Liver (tissue), 9 donors: ENCODE measurements around the gene WNT2B. TPM values are rescaled to one million over a fixed set of nuclear protein-coding genes. Genes with fewer than 3 reads are reported as not detected.
A peak's percentile ranks its signal among the peaks of the same experiment; 100 is the strongest.

Experiments
- DNase-seq: peaks from one replicate; pipeline ENCODE4 v3.0.0-alpha.2; 2017; ENCODE audit warnings: low spot score
- H3K27ac ChIP-seq, 2 donors: one replicate each; pipeline ENCODE4 v1.7.0; 2013; ENCODE audit warnings: inconsistent platforms in 2 of 2, low read length in 2 of 2, control low read depth in 1 of 2, low read depth in 1 of 2, mild to moderate bottlenecking in 1 of 2
- H3K27me3 ChIP-seq, 4 donors: one replicate each; pipeline versions ENCODE4 v1.6.1 to v1.7.0; 2013; ENCODE audit warnings: low read length in 3 of 4, inconsistent platforms in 1 of 4, mild to moderate bottlenecking in 1 of 4, moderate library complexity in 1 of 4; ENCODE audit not compliant: control insufficient read depth in 4 of 4, insufficient read depth in 4 of 4
- H3K36me3 ChIP-seq, 4 donors: one replicate each; pipeline versions ENCODE4 v1.6.1 to v1.7.0; 2013; ENCODE audit warnings: low read length in 3 of 4, mild to moderate bottlenecking in 3 of 4, low read depth in 1 of 4, moderate library complexity in 1 of 4; ENCODE audit not compliant: control insufficient read depth in 4 of 4, insufficient read depth in 3 of 4
- H3K4me1 ChIP-seq, 4 donors: one replicate each; pipeline versions ENCODE4 v1.6.1 to v1.7.0; 2013; ENCODE audit warnings: low read length in 3 of 4, mild to moderate bottlenecking in 3 of 4, moderate library complexity in 1 of 4; ENCODE audit not compliant: control insufficient read depth in 4 of 4, insufficient read depth in 4 of 4
- H3K4me3 ChIP-seq, 3 donors: one replicate each; pipeline versions ENCODE4 v1.6.1 to v1.7.0; 2013; ENCODE audit warnings: low read length in 3 of 3, control low read depth in 1 of 3, low read depth in 1 of 3, mild to moderate bottlenecking in 1 of 3
- H3K9ac ChIP-seq, 2 donors: one replicate each; pipeline ENCODE4 v1.7.0; 2013; ENCODE audit warnings: low read length in 2 of 2, mild to moderate bottlenecking in 2 of 2, moderate library complexity in 2 of 2, control low read depth in 1 of 2, low read depth in 1 of 2
- H3K9me3 ChIP-seq, 4 donors: one replicate each; pipeline versions ENCODE4 v1.6.1 to v1.7.0; 2013; ENCODE audit warnings: low read length in 3 of 4; ENCODE audit not compliant: control insufficient read depth in 4 of 4
- ATF3 ChIP-seq: IDR thresholded peaks from 2 replicates; pipeline ENCODE4 v1.6.1; 2016; ENCODE audit warnings: antibody characterized with exemption
- CTCF ChIP-seq: fragments of 150-350 bp; IDR thresholded peaks from 2 replicates; pipeline ENCODE4 v1.5.1; 2017; ENCODE audit warnings: improper control_type of control experiment, low read depth, low read length; ENCODE audit not compliant: missing input control
- EGR1 ChIP-seq, 2 donors: IDR thresholded peaks; 2 replicates each; pipeline ENCODE4 v1.6.1; 2016 to 2018; ENCODE audit warnings: antibody characterized with exemption in 2 of 2, low read depth in 2 of 2
- FOXA1 ChIP-seq: IDR thresholded peaks from 2 replicates; pipeline ENCODE4 v1.6.1; 2016; ENCODE audit warnings: antibody characterized with exemption
- FOXA2 ChIP-seq: IDR thresholded peaks from 2 replicates; pipeline ENCODE4 v1.6.1; 2016; ENCODE audit warnings: antibody characterized with exemption
- GABPA ChIP-seq, 2 donors: IDR thresholded peaks in 1 of 2; conservative IDR thresholded peaks in 1 of 2; 2 replicates each; pipeline ENCODE4 v1.6.1; 2016; ENCODE audit warnings: antibody characterized with exemption in 2 of 2, mild to moderate bottlenecking in 1 of 2, moderate library complexity in 1 of 2
- HNF4A ChIP-seq, 2 donors: conservative IDR thresholded peaks; 2 replicates each; pipeline ENCODE4 v1.6.1; 2016; ENCODE audit warnings: antibody characterized with exemption in 2 of 2, mild to moderate bottlenecking in 2 of 2
- HNF4G ChIP-seq: IDR thresholded peaks from 2 replicates; pipeline ENCODE4 v1.6.1; 2016; ENCODE audit warnings: antibody characterized with exemption
- JUND ChIP-seq, 2 donors: IDR thresholded peaks; 2 replicates each; pipeline ENCODE4 v1.6.1; 2016; ENCODE audit warnings: antibody characterized with exemption in 2 of 2
- MAX ChIP-seq: IDR thresholded peaks from 2 replicates; pipeline ENCODE4 v1.6.1; 2016; ENCODE audit warnings: antibody characterized with exemption
- NR2F2 ChIP-seq: IDR thresholded peaks from 2 replicates; pipeline ENCODE4 v1.6.1; 2016; ENCODE audit warnings: antibody characterized with exemption
- RAD21 ChIP-seq, 2 donors: IDR thresholded peaks; 2 replicates each; pipeline ENCODE4 v1.6.1; 2016; ENCODE audit warnings: antibody characterized with exemption in 2 of 2, mild to moderate bottlenecking in 2 of 2
- REST ChIP-seq: IDR thresholded peaks from 2 replicates; pipeline ENCODE4 v1.6.1; 2016; ENCODE audit warnings: antibody characterized with exemption, mild to moderate bottlenecking
- RXRA ChIP-seq, 2 donors: IDR thresholded peaks; 2 replicates each; pipeline ENCODE4 v1.6.1; 2017 to 2018; ENCODE audit warnings: antibody characterized with exemption in 2 of 2, mild to moderate bottlenecking in 1 of 2
- SP1 ChIP-seq: IDR thresholded peaks from 2 replicates; pipeline ENCODE4 v1.6.1; 2018; ENCODE audit warnings: antibody characterized with exemption, mild to moderate bottlenecking
- TAF1 ChIP-seq: conservative IDR thresholded peaks from 2 replicates; pipeline ENCODE4 v1.6.1; 2016; ENCODE audit warnings: antibody characterized with exemption, mild to moderate bottlenecking
- YY1 ChIP-seq: IDR thresholded peaks from 2 replicates; pipeline ENCODE4 v1.6.1; 2016; ENCODE audit warnings: antibody characterized with exemption, mild to moderate bottlenecking
- ZBTB33 ChIP-seq: IDR thresholded peaks from 2 replicates; pipeline ENCODE4 v1.6.1; 2016; ENCODE audit warnings: antibody characterized with exemption
- WGBS: extraction: QIAGEN DNeasy Blood & Tissue Kit; methylation state at CpG from one replicate; pipeline ENCODE4 v1.1.7; 2013; 5-methylcytosine and 5-hydroxymethylcytosine counted together
- polyA plus RNA-seq, 2 donors: library from polyadenylated mRNA; stranded (reverse) in 1 of 2; unstranded in 1 of 2; fragments of 200-250 nt in 1 of 2; fragments of >200 nt in 1 of 2; fragmentation: Nextera tagmentation in 1 of 2; extraction: Ambion mirVana in 1 of 2; gene quantifications; one replicate each; pipeline versions ENCODE4 v1.2.1 to v1.2.3, GENCODE V29; 2013 to 2015
- total RNA-seq, 2 donors: library from RNA; depleted of rRNA; stranded (reverse); fragments of >200 nt; gene quantifications; one replicate each; pipeline ENCODE4 v1.2.3, GENCODE V29; 2014
- donor health status: healthy.
- donor health status: healthy.
- donor health status: healthy.
- donor health status: healthy.
- donor health status: healthy.

WNT2B gene
- under 1 TPM; 0.42 to 0.92 TPM for total RNA-seq
- under 1 TPM; 0.07 to 0.33 TPM for polyA plus RNA-seq

GRCh38 chr1:112508278-112509004 lies at the start of gene WNT2B:
Gene WNT2B, plus strand, starts transcription at chr1:112508965. Its CDS starts 298 bp downstream, at chr1:112509263.
- peaks cover 0 to 19% (median 4%) of the 10 kb centered on the region in 4 donors for H3K27me3 ChIP-seq
- no peaks in the 10 kb centered on the region for H3K9me3 ChIP-seq
- TF ChIP-seq CTCF (no peak), RXRA (IDR thresholded peaks at IDR 0.05) (no peak), HNF4A (conservative IDR thresholded peaks at IDR 0.05) (no peak), NR2F2 (no peak), TAF1 (no peak), YY1 (no peak), EGR1 (IDR thresholded peaks at IDR 0.05; ENCODE audit: low read depth in 2 of 2) (no peak), FOXA2 (no peak), FOXA1 (no peak), ATF3 (no peak)
- H3K4me1 ChIP-seq, result peaks cover 15 to 19% (median 17%) of the 10 kb centered on the region in 4 donors
- no peak within 1 kb of the TSS for H3K9ac ChIP-seq
- H3K4me3 ChIP-seq, result peak within 1 kb of the TSS in 2 of 3 donors; percentile 46 to 51
- WGBS, result 2% methylated on average over 69 of the region's 69 CpGs
- DNase-seq, result no peak
- no peak within 1 kb of the TSS for H3K27ac ChIP-seq
- no peaks in the 10 kb centered on the region for H3K36me3 ChIP-seq

- no peaks in the 10 kb centered on the region for H3K9me3 ChIP-seq
- no peak overlapping the region for H3K9ac ChIP-seq
- no peak for DNase-seq
- peaks cover 0 to 1% (median 0%) of the 10 kb centered on the region in 4 donors for H3K4me1 ChIP-seq
- H3K4me3 ChIP-seq, result no peak overlapping the region
- 82% methylated on average over 2 of the region's 2 CpGs for WGBS
- no peaks in the 10 kb centered on the region for H3K27me3 ChIP-seq
- TF ChIP-seq MAX, result no peak
- TF ChIP-seq ZBTB33, result no peak
- no peak for TF ChIP-seq HNF4G
- TF ChIP-seq FOXA1, result no peak
- no peak for TF ChIP-seq TAF1
- no peak for TF ChIP-seq FOXA2
- TF ChIP-seq GABPA (IDR thresholded peaks at IDR 0.05 in 1 of 2, conservative IDR thresholded peaks at IDR 0.05 in 1 of 2), result no peak
- TF ChIP-seq YY1, result no peak
- no peak for TF ChIP-seq HNF4A (conservative IDR thresholded peaks at IDR 0.05)
- TF ChIP-seq SP1, result no peak
- TF ChIP-seq NR2F2, result no peak
- no peak for TF ChIP-seq REST
- TF ChIP-seq CTCF, result no peak
- TF ChIP-seq JUND (IDR thresholded peaks at IDR 0.05), result no peak
- TF ChIP-seq ATF3, result no peak
- no peak for TF ChIP-seq EGR1 (IDR thresholded peaks at IDR 0.05; ENCODE audit: low read depth in 2 of 2)
- no peak for TF ChIP-seq RAD21 (IDR thresholded peaks at IDR 0.05)
- H3K36me3 ChIP-seq, result peaks cover 0 to 14% (median 7%) of the 10 kb centered on the region in 4 donors
- no peak overlapping the region for H3K27ac ChIP-seq
These were observed 48.1 kb upstream of the WNT2B start for GRCh38 chr1:112460615-112461014.
